H1 (cell line): ENCODE measurements around the gene PARD6A. TPM values are rescaled to one million over a fixed set of nuclear protein-coding genes. Genes with fewer than 3 reads are reported as not detected.

Source experiments
- CTCF ChIA-PET: fragments of 300-600 bp; sonication (Branson Sonifier 250); formaldehyde crosslinking; loops from one replicate; lab custom pipeline; 2021; ENCODE audit not compliant: partially characterized antibody; lab: Charles Lee
- POLR2A ChIA-PET: fragments of 300-600 bp; sonication (Branson Sonifier 250); formaldehyde crosslinking; loops from one replicate; lab custom pipeline; 2021; ENCODE audit warnings: inconsistent platforms; ENCODE audit not compliant: partially characterized antibody; lab: Charles Lee
- DNase-seq, 2 experiments: peaks; one replicate each; pipeline versions ENCODE4 v3.0.0 to v3.0.0-alpha.2; 2010 to 2022; ENCODE audit warnings: low spot score in 2 of 2, low read depth in 1 of 2, mixed read lengths in 1 of 2
- FAIRE-seq: peaks from 2 replicates; lab custom pipeline; 2011; peaks lifted over from hg19 to GRCh38; lab: Jason Lieb, UNC
- H2AFZ ChIP-seq: 2 replicates; pipeline ENCODE4 v1.8.1; 2012; ENCODE audit warnings: low read length, inconsistent platforms
- H2AK5ac ChIP-seq: 2 replicates; pipeline ENCODE4 v1.6.1; 2013; ENCODE audit warnings: low read depth, low read length
- H2BK120ac ChIP-seq: replicated peaks from 2 replicates; pipeline ENCODE3; 2013; ENCODE audit warnings: low read depth, low read length, inconsistent platforms
- H2BK12ac ChIP-seq: 2 replicates; pipeline ENCODE4 v1.6.1; 2013; ENCODE audit warnings: low read depth, low read length
- H2BK15ac ChIP-seq: 2 replicates; pipeline ENCODE4 v1.6.1; 2013; ENCODE audit warnings: low read length
- H2BK20ac ChIP-seq: 2 replicates; pipeline ENCODE4 v1.6.1; 2013; ENCODE audit warnings: low read length
- H2BK5ac ChIP-seq: 2 replicates; pipeline ENCODE4 v1.6.1; 2013; ENCODE audit warnings: low read depth, low read length
- H3K14ac ChIP-seq: 2 replicates; pipeline ENCODE4 v1.6.1; 2013; ENCODE audit warnings: inconsistent platforms; ENCODE audit not compliant: insufficient read length
- H3K18ac ChIP-seq: 2 replicates; pipeline ENCODE4 v1.6.1; 2013; ENCODE audit warnings: low read length; ENCODE audit errors: extremely low read depth
- H3K23ac ChIP-seq: 2 replicates; pipeline ENCODE4 v1.6.1; 2013; ENCODE audit warnings: inconsistent platforms; ENCODE audit not compliant: insufficient read length
- H3K23me2 ChIP-seq: 2 replicates; pipeline ENCODE4 v1.6.1; 2013; ENCODE audit warnings: low read depth, low read length
- H3K27ac ChIP-seq: 2 replicates; pipeline ENCODE4 v1.6.1; 2011; ENCODE audit warnings: low read depth, low read length, inconsistent platforms
- H3K27me3 ChIP-seq, 4 experiments: replicated peaks in 1 of 4; 1 replicate in 1 of 4; 2 replicates in 3 of 4; pipeline versions ENCODE4 v1.6.1 to v1.8.1; 2011 to 2013; ENCODE audit warnings: low read length in 3 of 4, mild to moderate bottlenecking in 3 of 4, inconsistent platforms in 2 of 4, mixed read lengths in 2 of 4, moderate library complexity in 1 of 4; ENCODE audit not compliant: control insufficient read depth in 3 of 4, insufficient read depth in 3 of 4; ENCODE audit errors: extremely low read depth in 1 of 4
- H3K36me3 ChIP-seq, 4 experiments: 2 replicates each; pipeline versions ENCODE4 v1.6.1 to v1.8.1; 2011 to 2013; ENCODE audit warnings: mild to moderate bottlenecking in 4 of 4, low read length in 3 of 4, moderate library complexity in 2 of 4, control low read depth in 1 of 4, inconsistent platforms in 1 of 4; ENCODE audit not compliant: insufficient read depth in 4 of 4, control insufficient read depth in 2 of 4
- H3K4ac ChIP-seq: replicated peaks from 2 replicates; pipeline ENCODE3; 2013; ENCODE audit warnings: low read length, low read depth, mixed read lengths, inconsistent platforms; ENCODE audit not compliant: insufficient read length
- H3K4me1 ChIP-seq, 4 experiments: replicated peaks in 1 of 4; 1 replicate in 1 of 4; 2 replicates in 3 of 4; pipeline versions ENCODE4 v1.6.1 to v1.8.1; 2011 to 2013; ENCODE audit warnings: low read length in 3 of 4, inconsistent platforms in 2 of 4, mixed read lengths in 1 of 4; ENCODE audit not compliant: insufficient read depth in 4 of 4, control insufficient read depth in 3 of 4
- H3K4me2 ChIP-seq, 2 experiments: 2 replicates each; pipeline versions ENCODE4 v1.6.1 to v1.8.1; 2011 to 2013; ENCODE audit warnings: low read depth in 2 of 2, low read length in 2 of 2, control low read depth in 1 of 2, inconsistent platforms in 1 of 2, mild to moderate bottlenecking in 1 of 2; ENCODE audit not compliant: insufficient read depth in 1 of 2
- H3K4me3 ChIP-seq, 4 experiments: fragments of 200-600, 300-600 bp in 1 of 4; sonication (generic), shearing (Covaris generic), sonication (Bioruptor Twin) in 1 of 4; 2 replicates each; pipeline versions ENCODE4 v1.5.1 to v1.8.1; 2011 to 2016; ENCODE audit warnings: low read length in 4 of 4, low read depth in 3 of 4, control low read depth in 2 of 4, inconsistent platforms in 2 of 4, mild to moderate bottlenecking in 2 of 4, mixed read lengths in 1 of 4, moderate library complexity in 1 of 4; ENCODE audit not compliant: insufficient read depth in 2 of 4; ENCODE audit errors: extremely low read depth in 1 of 4
- H3K56ac ChIP-seq: replicated peaks from 2 replicates; pipeline ENCODE3; 2013; ENCODE audit warnings: low read depth, mild to moderate bottlenecking, mixed read lengths, low read length, inconsistent platforms; ENCODE audit not compliant: insufficient read length
- H3K79me1 ChIP-seq: 2 replicates; pipeline ENCODE4 v1.6.1; 2013; ENCODE audit warnings: low read depth, low read length, control low read depth
- H3K79me2 ChIP-seq, 2 experiments: 2 replicates each; pipeline versions ENCODE4 v1.6.1 to v1.8.1; 2012 to 2013; ENCODE audit warnings: low read length in 2 of 2, mild to moderate bottlenecking in 2 of 2, inconsistent platforms in 1 of 2; ENCODE audit not compliant: insufficient read depth in 2 of 2, control insufficient read depth in 1 of 2
- H3K9ac ChIP-seq, 4 experiments: replicated peaks in 1 of 4; 1 replicate in 1 of 4; 2 replicates in 3 of 4; pipeline versions ENCODE4 v1.6.1 to v1.8.1; 2011 to 2013; ENCODE audit warnings: low read depth in 3 of 4, low read length in 3 of 4, control low read depth in 2 of 4, mild to moderate bottlenecking in 2 of 4, moderate library complexity in 2 of 4, inconsistent platforms in 1 of 4; ENCODE audit errors: extremely low read depth in 1 of 4
- H3K9me3 ChIP-seq, 2 experiments: 2 replicates each; pipeline versions ENCODE4 v1.6.1 to v1.8.1; 2012 to 2013; ENCODE audit warnings: mild to moderate bottlenecking in 2 of 2, moderate library complexity in 2 of 2, control low read depth in 1 of 2, inconsistent platforms in 1 of 2, low read depth in 1 of 2, low read length in 1 of 2, mixed read lengths in 1 of 2; ENCODE audit not compliant: insufficient read depth in 2 of 2
- H4K20me1 ChIP-seq, 2 experiments: replicated peaks in 1 of 2; 2 replicates each; pipeline versions ENCODE3 to v1.8.1; 2011 to 2013; ENCODE audit warnings: inconsistent platforms in 2 of 2, low read length in 2 of 2, mild to moderate bottlenecking in 1 of 2; ENCODE audit not compliant: insufficient read depth in 2 of 2, control insufficient read depth in 1 of 2
- H4K5ac ChIP-seq: 2 replicates; pipeline ENCODE4 v1.6.1; 2013; ENCODE audit warnings: low read length, low read depth, mixed read lengths, inconsistent platforms; ENCODE audit not compliant: insufficient read length
- H4K8ac ChIP-seq: 2 replicates; pipeline ENCODE4 v1.8.0; 2013; ENCODE audit warnings: mild to moderate bottlenecking, moderate library complexity, low read length, inconsistent platforms; ENCODE audit not compliant: insufficient read depth; ENCODE audit errors: extremely low read depth
- H4K91ac ChIP-seq: replicated peaks from 2 replicates; pipeline ENCODE3; 2013; ENCODE audit warnings: low read length, mixed read lengths, inconsistent platforms; ENCODE audit not compliant: insufficient read length
- BACH1 ChIP-seq: IDR thresholded peaks from 2 replicates; pipeline ENCODE4 v1.6.1; 2012; ENCODE audit warnings: low read length, improper control_type of control experiment
- CBX8 ChIP-seq: fragments of 300-800, 300-1000 bp; sonication (generic); IDR thresholded peaks from 2 replicates; pipeline ENCODE4 v1.7.1; 2016; ENCODE audit warnings: low read depth, low read length, borderline replicate concordance
- CHD2 ChIP-seq: IDR thresholded peaks from 2 replicates; pipeline ENCODE4 v1.6.1; 2012; ENCODE audit warnings: low read length, improper control_type of control experiment
- GABPA ChIP-seq: IDR thresholded peaks from 2 replicates; pipeline ENCODE4 v1.6.1; 2011; ENCODE audit warnings: mild to moderate bottlenecking, low read length, moderate library complexity, borderline replicate concordance; ENCODE audit not compliant: insufficient read depth
- WGBS, 2 experiments: shearing (Covaris generic) in 1 of 2; methylation state at CpG; one replicate each; pipeline versions ENCODE4 v1.1.6 to v1.1.7; 2013 to 2015; ENCODE audit warnings: low lambda C conversion rate in 2 of 2, mixed read lengths in 2 of 2, inconsistent platforms in 1 of 2, low coverage in 1 of 2, missing lambda C conversion rate in 1 of 2; ENCODE audit not compliant: insufficient replicate concordance in 2 of 2, insufficient coverage in 1 of 2, insufficient read length in 1 of 2; ENCODE audit errors: extremely low coverage in 1 of 2, missing lambda C conversion rate in 1 of 2; 5-methylcytosine and 5-hydroxymethylcytosine counted together
- polyA plus RNA-seq, 7 experiments: library from polyadenylated mRNA; depleted of rRNA in 3 of 7; stranded (reverse) in 5 of 7; unstranded in 2 of 7; fragments of >200 nt in 5 of 7; fragments of 200-250 nt in 2 of 7; gene quantifications; 1 replicate in 5 of 7; 2 replicates in 1 of 7; 4 replicates in 1 of 7; pipeline versions ENCODE4 v1.2.1 to v1.2.3, GENCODE V29; 2011 to 2013; ENCODE audit warnings: missing spikeins in 2 of 7, mixed read lengths in 2 of 7
- total RNA-seq: library from RNA; stranded (reverse); fragmentation: NEBNext Ultra II Directional; extraction: Animal tissue kit (Norgen Biotek cat#: 25700); gene quantifications from 2 replicates; pipeline ENCODE4 v1.2.1, GENCODE V29; 2021

Gene PARD6A
- total and polyA plus RNA-seq, 2 of the 8 experiments (the other 6 are each of a cell fraction or from before 2014, with no cell fraction given), result 15.1 to 21.8 TPM

DNA sequence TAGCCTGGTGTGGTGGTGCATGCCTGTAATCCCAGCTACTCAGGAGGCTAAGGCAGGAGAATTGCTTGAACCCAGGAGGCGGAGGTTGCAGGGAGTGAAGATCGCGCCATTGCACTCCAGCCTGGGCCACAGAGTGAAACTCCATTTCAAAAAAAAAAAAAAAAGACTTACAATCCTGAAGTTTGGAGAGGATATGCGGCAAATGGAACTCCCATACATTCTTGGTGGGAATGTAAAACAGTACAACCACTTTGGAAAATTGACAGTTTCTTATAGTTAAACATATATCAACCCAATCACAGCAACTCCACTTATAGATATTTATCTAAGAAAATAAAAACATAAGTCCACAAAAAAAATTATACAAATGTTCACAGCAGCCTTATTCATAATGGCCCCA is 46.5 kb downstream of the PARD6A start:
- Histone ChIP-seq H2BK120ac (no peak overlapping the region), H3K18ac (no peak overlapping the region), H3K9me3 (no peaks in the 10 kb centered on the region), H2BK15ac (no peak overlapping the region), H3K27ac (no peak overlapping the region), H3K9ac (no peak overlapping the region), H3K56ac (no peak overlapping the region), H2BK12ac (no peak overlapping the region), H3K23ac (no peak overlapping the region), H3K4ac (no peak overlapping the region), H3K4me1 (peaks cover 0 to 7% (median 3%) of the 10 kb centered on the region in 4 experiments; a peak in 2 of 7 replicates), H3K79me1 (peaks cover 7% of the 10 kb centered on the region), H2AFZ (no peak overlapping the region), H2BK20ac (no peak overlapping the region), H2BK5ac (no peak overlapping the region), H3K79me2 (peaks cover 0 to 59% of the 10 kb centered on the region in 2 experiments; a peak in 2 of 4 replicates), H3K27me3 (no peaks in the 10 kb centered on the region), H4K91ac (no peak overlapping the region), H4K8ac (no peak overlapping the region), H3K14ac (no peak overlapping the region), H3K23me2 (no peaks in the 10 kb centered on the region), H3K4me3 (no peak overlapping the region), H4K5ac (no peak overlapping the region), H4K20me1 (peaks cover 0 to 2% of the 10 kb centered on the region in 2 experiments), H3K4me2 (no peak overlapping the region), H3K36me3 (no peaks in the 10 kb centered on the region; a peak in 1 of 8 replicates), H2AK5ac (no peak overlapping the region)
- FAIRE-seq, result no peak
- TF ChIP-seq CHD2, result no peak
- no peak for TF ChIP-seq BACH1
- no peak for TF ChIP-seq GABPA
- no peak for TF ChIP-seq CBX8
- no peak for DNase-seq
- ChIA-PET POLR2A (interaction anchor here (2.4 kb wide), 1 partner anchor 10 kb away, joined by 8 read pairs; no protein-coding TSS in a partner anchor), CTCF (no interaction called here)
- WGBS, 2 experiments, result 91% methylated on average over 4 of the region's 4 CpGs; no CpG with 5 or more reads in 1 of the 2 experiments
